Heart left ventricle (tissue), 13 donors: Measurements from ENCODE around the gene OR6K3.

ENCODE experiments used
- CTCF ChIP-seq, 12 donors: fragments of 200-600 bp; sonication (generic) in 4 of 12; IDR thresholded peaks; one replicate each; pipeline versions ENCODE4 v1.5.0 to v1.8.0; 2018 to 2022; ENCODE audit warnings: antibody characterized with exemption in 12 of 12, mild to moderate bottlenecking in 5 of 12
- POLR2A ChIP-seq, 2 donors: fragments of 450-650 bp; IDR thresholded peaks; one replicate each; pipeline ENCODE4 v1.6.1; 2017; ENCODE audit warnings: antibody characterized with exemption in 2 of 2, mild to moderate bottlenecking in 2 of 2, moderate library complexity in 2 of 2
- donor health status: ischemic (EF 13 %, LVEDD 7.1; RV severe dilation, severe dysfunction).
- donor health status: DM: no; HTN: yes; CAD: no.
- donor health status: DM: no; HTN: no; CAD: no.
- donor health status: ischemic (EF 25% LVEDD 6.9; RV normal size, moderate dysfunction).
- donor health status: ischemic (EF 25% LVEDD 5.7; RV mildly dilated, moderate dysfunction).
- donor health status: ischemic (EF 35%, LVEDD 5.7; RV mildly dilated, moderate dysfunction).
- donor health status: nonischemic (EF 11% LVEDD 7.7; RV severe dilation, severe dysfunction).
- donor health status: DM: yes; HTN: yes; CAD: no.
- donor health status: PGD.
- donor health status: ischemic (EF 29% LVEDD 5.4; RV normal size, mild dysfunction).
- donor health status: nonischemic (EF 23%, LVEDD 6.1; RV moderate dilation, normal function).

- TF ChIP-seq POLR2A (IDR thresholded peaks at IDR 0.05), result no peak
- no peak for TF ChIP-seq CTCF (IDR thresholded peaks at IDR 0.05)
Measured at GRCh38 chr1:158752155-158752712, 31.7 kb upstream of the OR6K3 start.
